HepG2 (cell line): Measurements from ENCODE around the gene G6PD. TPM values are rescaled to one million over a fixed set of nuclear protein-coding genes. Genes with fewer than 3 reads are reported as not detected.

Experiments used
- ATAC-seq: fragments of 200-7000 bp; cut with Tn5 transposase; 3 replicates; pipeline ENCODE4 v1.9.1; 2020; ENCODE audit warnings: mild to moderate bottlenecking, moderate library complexity
- BruUV-seq: library from RNA; stranded (reverse); fragments of 400-500 nt; replicated peaks from 2 replicates; lab custom pipeline; 2021; lab: Mats Ljungman, UMichigan
- CTCF ChIA-PET: fragments of 300-600 bp; formaldehyde crosslinking; extraction: SDS; loops from one replicate; lab custom pipeline; 2021; ENCODE audit warnings: low total read pairs, inconsistent platforms, low intra/inter-chr PET ratio; lab: Yijun Ruan, JAX
- POLR2A ChIA-PET: fragments of 350-600 bp; sonication (Branson Sonifier 250); formaldehyde crosslinking; loops from one replicate; lab custom pipeline; 2020; ENCODE audit warnings: antibody characterized with exemption, inconsistent platforms; lab: Yijun Ruan, JAX
- DNase-seq: peaks from one replicate; pipeline ENCODE4 v3.0.0-alpha.2; 2015; ENCODE audit warnings: low spot score
- FAIRE-seq: peaks from 3 replicates; lab custom pipeline; 2011; peaks lifted over from hg19 to GRCh38; lab: Jason Lieb, UNC
- H2AFZ ChIP-seq: one replicate; pipeline ENCODE4 v1.6.1; 2011; ENCODE audit warnings: low read length, inconsistent platforms
- H3K27ac ChIP-seq: fragments of 300-600 bp; 3 replicates; pipeline ENCODE4 v1.8.0; 2011; ENCODE audit warnings: mixed run types, mild to moderate bottlenecking, mixed read lengths, low read length, inconsistent platforms; ENCODE audit not compliant: insufficient read depth; ENCODE audit errors: extremely low read length
- H3K27me3 ChIP-seq, 2 experiments: fragments of 200-600 bp in 1 of 2; 2 replicates in 1 of 2; 3 replicates in 1 of 2; pipeline versions ENCODE4 v1.6.0 to v1.8.0; 2011; ENCODE audit warnings: low read length in 2 of 2, mild to moderate bottlenecking in 2 of 2, moderate library complexity in 2 of 2, inconsistent platforms in 1 of 2; ENCODE audit not compliant: insufficient read depth in 2 of 2, control insufficient read depth in 1 of 2
- H3K36me3 ChIP-seq, 2 experiments: fragments of 200-600 bp in 1 of 2; replicated peaks in 1 of 2; 2 replicates in 1 of 2; 3 replicates in 1 of 2; pipeline versions ENCODE4 v1.5.1 to v1.8.0; 2011; ENCODE audit warnings: low read length in 2 of 2, inconsistent platforms in 1 of 2; ENCODE audit not compliant: insufficient read depth in 2 of 2, control insufficient read depth in 1 of 2
- H3K4me1 ChIP-seq: 2 replicates; pipeline ENCODE4 v1.5.1; 2012; ENCODE audit warnings: low read length, inconsistent platforms; ENCODE audit not compliant: insufficient read depth
- H3K4me2 ChIP-seq: 2 replicates; pipeline ENCODE4 v1.6.0; 2011; ENCODE audit warnings: low read depth, low read length, inconsistent platforms
- H3K4me3 ChIP-seq, 3 experiments: fragments of 200-600 bp in 1 of 3; sonication (generic), shearing (Covaris generic) in 1 of 3; replicated peaks in 1 of 3; 2 replicates each; pipeline ENCODE4 v1.5.1; 2011 to 2016; ENCODE audit warnings: low read length in 3 of 3, inconsistent platforms in 2 of 3, low read depth in 2 of 3, mild to moderate bottlenecking in 2 of 3, control low read depth in 1 of 3, mixed read lengths in 1 of 3; ENCODE audit not compliant: insufficient read depth in 1 of 3
- H3K79me2 ChIP-seq: one replicate; pipeline ENCODE4 v1.6.1; 2011; ENCODE audit warnings: low read length, inconsistent platforms; ENCODE audit not compliant: insufficient read depth
- H3K9ac ChIP-seq: 2 replicates; pipeline ENCODE4 v1.6.0; 2011; ENCODE audit warnings: mild to moderate bottlenecking, low read depth, low read length, inconsistent platforms; ENCODE audit not compliant: insufficient read depth
- H3K9me3 ChIP-seq: 2 replicates; pipeline ENCODE4 v1.5.1; 2012; ENCODE audit warnings: mild to moderate bottlenecking, low read length
- H4K20me1 ChIP-seq: 2 replicates; pipeline ENCODE4 v1.6.0; 2011; ENCODE audit warnings: inconsistent platforms, mild to moderate bottlenecking, low read length, moderate library complexity; ENCODE audit not compliant: insufficient read depth
- DMAP1 ChIP-seq: IDR thresholded peaks from 2 replicates; pipeline ENCODE4 v1.6.1; 2016
- FOXJ3 ChIP-seq: sonication (generic); formaldehyde crosslinking; IDR thresholded peaks from 2 replicates; pipeline ENCODE4 v1.4.0; 2020; ENCODE audit warnings: missing genetic modification reagents, mild to moderate bottlenecking, borderline replicate concordance
- HDAC2 ChIP-seq: sonication (generic); formaldehyde crosslinking; IDR thresholded peaks from 2 replicates; pipeline ENCODE4 v1.4.0; 2020; ENCODE audit warnings: missing genetic modification reagents
- HNRNPLL ChIP-seq: fragments of 200-400 bp; formaldehyde crosslinking; IDR thresholded peaks from 2 replicates; pipeline ENCODE4 v1.6.1; 2017; ENCODE audit warnings: mild to moderate bottlenecking, low read depth, low read length; ENCODE audit not compliant: poor library complexity, severe bottlenecking
- KAT8 ChIP-seq: IDR thresholded peaks from 2 replicates; pipeline ENCODE4 v1.6.1; 2016; ENCODE audit warnings: missing genetic modification reagents, missing compliant biosample characterization
- MXI1 ChIP-seq: IDR thresholded peaks from 3 replicates; pipeline ENCODE4 v1.6.1; 2012; ENCODE audit warnings: low read depth, low read length, inconsistent platforms, borderline replicate concordance
- NCOA2 ChIP-seq: sonication (generic); formaldehyde crosslinking; IDR thresholded peaks from 2 replicates; pipeline ENCODE4 v1.8.0; 2022; ENCODE audit warnings: inconsistent platforms
- POLR2G ChIP-seq: fragments of 200-400 bp; formaldehyde crosslinking; IDR thresholded peaks from 2 replicates; pipeline ENCODE4 v1.6.1; 2018; ENCODE audit warnings: mild to moderate bottlenecking, low read depth, low read length, moderate library complexity
- RARA ChIP-seq: IDR thresholded peaks from 2 replicates; pipeline ENCODE4 v1.6.1; 2016; ENCODE audit warnings: missing genetic modification reagents, missing compliant biosample characterization
- SPEN ChIP-seq: sonication (generic); formaldehyde crosslinking; IDR thresholded peaks from 2 replicates; pipeline ENCODE4 v1.5.1; 2020; ENCODE audit warnings: low read depth, mild to moderate bottlenecking, missing genetic modification reagents
- YEATS4 ChIP-seq: sonication (generic); formaldehyde crosslinking; IDR thresholded peaks from 2 replicates; pipeline ENCODE4 v1.4.0; 2020; ENCODE audit warnings: missing genetic modification reagents, borderline replicate concordance
- ZFY ChIP-seq: sonication (generic); formaldehyde crosslinking; IDR thresholded peaks from 2 replicates; pipeline ENCODE4 v1.4.0; 2020; ENCODE audit warnings: missing genetic modification reagents
- WGBS: methylation state at CpG from one replicate; pipeline ENCODE4 v1.1.6; 2017; ENCODE audit warnings: low lambda C conversion rate; 5-methylcytosine and 5-hydroxymethylcytosine counted together
- in situ Hi-C: cut with HindIII; loops from 2 replicates; pipeline ENCODE4 v1.10.0; 2017; ENCODE audit warnings: low pct_unique_long_range_greater_than_20kb; ENCODE audit not compliant: extremely low pct_ligation_motif_present
- intact Hi-C: fragments of 100-400 bp; cut with micrococcal nuclease; formaldehyde crosslinking; loops from one replicate; pipeline ENCODE4 v1.10.0; 2022; ENCODE audit not compliant: unreplicated experiment
- polyA plus RNA-seq, 8 experiments: library from polyadenylated mRNA; depleted of rRNA in 3 of 8; stranded (reverse) in 7 of 8; unstranded in 1 of 8; fragments of >200 nt; fragmentation: Illumina TruSeq in 4 of 8; extraction: Trizol in 4 of 8; gene quantifications; 2 replicates each; pipeline versions ENCODE4 v1.2.1 to v1.2.3, GENCODE V29; 2011 to 2016; ENCODE audit warnings: low read depth in 4 of 8, missing spikeins in 1 of 8, mixed read lengths in 1 of 8; ENCODE audit not compliant: insufficient read depth in 1 of 8
- total RNA-seq, 5 experiments: library from RNA; depleted of rRNA; stranded (reverse); fragments of >200 nt; fragmentation: Illumina TruSeq; extraction: Trizol; gene quantifications; 2 replicates each; pipeline ENCODE4 v1.2.3, GENCODE V29; 2016; ENCODE audit warnings: low read depth in 1 of 5
- TF ChIP-seq, protein P1 (sequence below): sonication (generic); formaldehyde crosslinking; conservative IDR thresholded peaks from 2 replicates; pipeline ENCODE4 v1.8.1; 2023; ENCODE audit warnings: missing genetic modification reagents
- TF ChIP-seq, protein P2 (sequence below): sonication (generic); IDR thresholded peaks from 2 replicates; pipeline ENCODE4 v1.6.1; 2016; ENCODE audit warnings: low read depth, borderline replicate concordance
- TF ChIP-seq, protein P3 (sequence below): IDR thresholded peaks from 2 replicates; pipeline ENCODE4 v1.6.1; 2012; ENCODE audit warnings: inconsistent platforms
- TF ChIP-seq, protein P4 (sequence below): sonication (generic); formaldehyde crosslinking; IDR thresholded peaks from 2 replicates; pipeline ENCODE4 v1.4.0; 2020; ENCODE audit warnings: mild to moderate bottlenecking, missing genetic modification reagents

G6PD gene
- total and polyA plus RNA-seq, 2 of the 13 experiments (the other 11 are each of a cell fraction or from before 2014, with no cell fraction given) = 18.8 to 28.8 TPM

DNA sequence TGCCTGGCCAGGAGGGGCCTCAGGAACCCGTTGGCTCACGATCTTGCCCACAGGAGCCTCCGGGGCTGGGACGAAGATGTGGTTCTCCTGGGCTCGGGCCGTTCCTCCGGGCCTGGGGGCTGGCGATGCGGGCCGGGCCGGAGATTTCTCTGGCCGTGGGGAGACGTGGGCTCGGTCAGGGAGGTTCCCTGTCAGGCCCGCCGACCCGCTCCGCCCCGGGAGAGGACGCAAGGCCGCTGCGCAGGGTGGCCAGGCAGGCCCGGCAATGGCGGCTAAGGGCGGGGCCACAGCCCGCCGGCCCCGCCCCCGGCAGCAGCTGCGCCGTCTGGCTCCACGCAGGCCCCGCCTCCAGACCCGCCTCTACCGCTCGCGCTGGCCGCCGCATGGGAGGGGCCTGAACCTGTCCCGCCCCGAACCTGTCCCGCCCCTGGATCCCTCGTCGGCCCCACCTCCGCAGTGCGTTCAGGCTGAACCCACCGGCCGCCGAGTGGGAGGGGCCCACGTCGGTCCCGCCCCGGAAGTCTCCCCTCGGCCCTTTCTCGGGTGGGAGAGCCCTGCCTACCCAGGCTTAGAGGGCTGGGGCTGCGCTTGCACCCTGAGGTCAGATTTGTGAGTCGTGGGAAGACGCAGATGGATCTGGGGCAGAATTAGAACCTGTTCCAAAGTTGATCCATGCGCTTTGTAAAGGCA lies 30.5 kb downstream of the G6PD start, which contains the start of gene FAM3A:
FAM3A (minus strand) TSS at position 267 of the 690 bp plus-strand sequence. CDS start 460 bp downstream, outside the sequence.
- Histone ChIP-seq H3K4me1 (peaks cover 25% of the 10 kb centered on the region), H3K79me2 (no peaks in the 10 kb centered on the region), H3K9ac (peak within 1 kb of the TSS; percentile 85), H3K36me3 (no peaks in the 10 kb centered on the region), H3K27ac (peak within 1 kb of the TSS; percentile 86), H3K4me3 (peak within 1 kb of the TSS; percentile 60 to 78 (median 74); a peak in 5 of 6 replicates), H3K9me3 (no peaks in the 10 kb centered on the region), H4K20me1 (no peaks in the 10 kb centered on the region), H3K27me3 (no peaks in the 10 kb centered on the region), H2AFZ (no peak within 1 kb of the TSS), H3K4me2 (peak within 1 kb of the TSS; percentile 91)
- intact Hi-C loops = no loop called here
- in situ Hi-C loops = loop anchor here (5.0 kb wide), 1 partner anchor 34 kb away; no protein-coding TSS in a partner anchor
- BruUV-seq = no TSS peak
- FAIRE-seq (peak; percentile 84), DNase-seq (peak; percentile 68), ATAC-seq (peak; percentile 83)
- CTCF ChIA-PET = no interaction called here
- no CpG with 5 or more reads among the region's 59 CpGs for WGBS
- POLR2A ChIA-PET = interaction anchor here (1.2 to 3.9 kb wide), 10 partner anchors 11 to 143 kb away, joined by 3 to 34 read pairs (median 8); partner anchors contain the start of genes LAGE3, RPL10, SLC10A3 and TAFAZZIN
- peak; percentile 33; the same call in 1 of the 2 replicates for TF ChIP-seq SPEN (CRISPR knock-in tag)
- TF ChIP-seq HNRNPLL = peak; percentile 65
- peak; percentile 89 for TF ChIP-seq ZFY (CRISPR knock-in tag)
- TF ChIP-seq FOXJ3 (CRISPR knock-in tag) = no peak
- peak; percentile 46; the same call in 1 of the 3 replicates for TF ChIP-seq MXI1
- TF ChIP-seq NCOA2 (CRISPR knock-in tag) = 0 out of 2 replicates have a peak, but pooled peaks have one; percentile 11
- TF ChIP-seq HDAC2 (CRISPR knock-in tag) = peak; percentile 27; the same call in 1 of the 2 replicates
- TF ChIP-seq, protein P1, sequence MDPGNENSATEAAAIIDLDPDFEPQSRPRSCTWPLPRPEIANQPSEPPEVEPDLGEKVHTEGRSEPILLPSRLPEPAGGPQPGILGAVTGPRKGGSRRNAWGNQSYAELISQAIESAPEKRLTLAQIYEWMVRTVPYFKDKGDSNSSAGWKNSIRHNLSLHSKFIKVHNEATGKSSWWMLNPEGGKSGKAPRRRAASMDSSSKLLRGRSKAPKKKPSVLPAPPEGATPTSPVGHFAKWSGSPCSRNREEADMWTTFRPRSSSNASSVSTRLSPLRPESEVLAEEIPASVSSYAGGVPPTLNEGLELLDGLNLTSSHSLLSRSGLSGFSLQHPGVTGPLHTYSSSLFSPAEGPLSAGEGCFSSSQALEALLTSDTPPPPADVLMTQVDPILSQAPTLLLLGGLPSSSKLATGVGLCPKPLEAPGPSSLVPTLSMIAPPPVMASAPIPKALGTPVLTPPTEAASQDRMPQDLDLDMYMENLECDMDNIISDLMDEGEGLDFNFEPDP (CRISPR knock-in tag) = no peak
- TF ChIP-seq POLR2G = peak; percentile 78
- TF ChIP-seq KAT8 (CRISPR knock-in tag) = 0 out of 2 replicates have a peak, but pooled peaks have one; percentile 20
- TF ChIP-seq DMAP1 (CRISPR knock-in tag) = no peak
- 0 out of 2 replicates have a peak, but pooled peaks have one; percentile 20 for TF ChIP-seq RARA (CRISPR knock-in tag)
- TF ChIP-seq, protein P2, sequence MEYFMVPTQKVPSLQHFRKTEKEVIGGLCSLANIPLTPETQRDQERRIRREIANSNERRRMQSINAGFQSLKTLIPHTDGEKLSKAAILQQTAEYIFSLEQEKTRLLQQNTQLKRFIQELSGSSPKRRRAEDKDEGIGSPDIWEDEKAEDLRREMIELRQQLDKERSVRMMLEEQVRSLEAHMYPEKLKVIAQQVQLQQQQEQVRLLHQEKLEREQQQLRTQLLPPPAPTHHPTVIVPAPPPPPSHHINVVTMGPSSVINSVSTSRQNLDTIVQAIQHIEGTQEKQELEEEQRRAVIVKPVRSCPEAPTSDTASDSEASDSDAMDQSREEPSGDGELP = no peak
- TF ChIP-seq, protein P3, sequence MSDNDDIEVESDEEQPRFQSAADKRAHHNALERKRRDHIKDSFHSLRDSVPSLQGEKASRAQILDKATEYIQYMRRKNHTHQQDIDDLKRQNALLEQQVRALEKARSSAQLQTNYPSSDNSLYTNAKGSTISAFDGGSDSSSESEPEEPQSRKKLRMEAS = peak; percentile 32; the same call in 1 of the 2 replicates
- TF ChIP-seq YEATS4 (CRISPR knock-in tag) = peak; percentile 40; the same call in 1 of the 2 replicates
- TF ChIP-seq, protein P4, sequence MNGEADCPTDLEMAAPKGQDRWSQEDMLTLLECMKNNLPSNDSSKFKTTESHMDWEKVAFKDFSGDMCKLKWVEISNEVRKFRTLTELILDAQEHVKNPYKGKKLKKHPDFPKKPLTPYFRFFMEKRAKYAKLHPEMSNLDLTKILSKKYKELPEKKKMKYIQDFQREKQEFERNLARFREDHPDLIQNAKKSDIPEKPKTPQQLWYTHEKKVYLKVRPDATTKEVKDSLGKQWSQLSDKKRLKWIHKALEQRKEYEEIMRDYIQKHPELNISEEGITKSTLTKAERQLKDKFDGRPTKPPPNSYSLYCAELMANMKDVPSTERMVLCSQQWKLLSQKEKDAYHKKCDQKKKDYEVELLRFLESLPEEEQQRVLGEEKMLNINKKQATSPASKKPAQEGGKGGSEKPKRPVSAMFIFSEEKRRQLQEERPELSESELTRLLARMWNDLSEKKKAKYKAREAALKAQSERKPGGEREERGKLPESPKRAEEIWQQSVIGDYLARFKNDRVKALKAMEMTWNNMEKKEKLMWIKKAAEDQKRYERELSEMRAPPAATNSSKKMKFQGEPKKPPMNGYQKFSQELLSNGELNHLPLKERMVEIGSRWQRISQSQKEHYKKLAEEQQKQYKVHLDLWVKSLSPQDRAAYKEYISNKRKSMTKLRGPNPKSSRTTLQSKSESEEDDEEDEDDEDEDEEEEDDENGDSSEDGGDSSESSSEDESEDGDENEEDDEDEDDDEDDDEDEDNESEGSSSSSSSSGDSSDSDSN (CRISPR knock-in tag) = peak; percentile 80; the same call in 1 of the 2 replicates
